ENCODE results near the gene KIRREL3. TPM values are rescaled to one million over a fixed set of nuclear protein-coding genes. Genes with fewer than 3 reads are reported as not detected.
A peak's percentile ranks its signal among the peaks of the same experiment; 100 is the strongest.
"Not testable (repeated sequence)": the region's sequence is repeated elsewhere in the genome, so short reads cannot be mapped to it uniquely, and the experiment has no call there.

Gene KIRREL3
- total and polyA plus RNA-seq, 2 donors (not counting 3 experiments of a cell fraction or from before 2014, with no cell fraction given): not detected

DNA sequence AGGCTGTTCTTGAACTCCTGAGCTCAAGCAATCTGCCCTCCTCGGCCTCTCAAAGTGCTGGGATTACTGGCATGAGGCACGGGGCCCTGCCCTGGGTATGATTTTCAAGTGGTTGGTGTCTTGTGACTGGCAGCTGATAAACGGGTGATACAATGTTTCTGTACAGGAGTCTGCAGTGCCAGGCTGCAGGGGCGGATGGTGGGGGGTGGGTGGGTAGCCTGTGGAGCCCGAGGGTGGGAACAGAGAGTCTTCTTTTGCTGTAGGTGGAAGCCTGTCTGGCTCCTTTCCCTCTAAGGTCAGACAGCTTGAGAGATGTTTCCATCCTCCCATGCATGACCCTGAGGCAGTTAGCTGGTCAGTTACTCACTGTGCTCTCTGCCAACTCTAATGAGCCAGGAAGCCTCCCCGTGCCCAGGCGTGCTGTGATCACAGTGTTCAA is 605.9 kb downstream of the KIRREL3 start:
- H3K4me1 ChIP-seq (ENCODE audit: control insufficient read depth, extremely low read depth, insufficient read depth, low read length); H3K36me3 ChIP-seq (ENCODE audit: control insufficient read depth in 2 of 2, extremely low read depth in 1 of 2, insufficient read depth in 2 of 2, low read length in 2 of 2); H3K79me2 ChIP-seq (ENCODE audit: control insufficient read depth, insufficient read depth, low read length); BruUV-seq (replicated peaks); POLR2A ChIA-PET; H3K9ac ChIP-seq (replicated peaks; ENCODE audit: extremely low read depth, insufficient read depth, low read length); DNase-seq (ENCODE audit: low read depth, low spot score); intact Hi-C loops (cut with micrococcal nuclease); H2AFZ ChIP-seq (ENCODE audit: low read depth, low read length); H3K27ac ChIP-seq (ENCODE audit: insufficient read depth, low read depth, low read length); H4K20me1 ChIP-seq (replicated peaks; ENCODE audit: control insufficient read depth, extremely low read depth, insufficient read depth, low read length); H3K4me2 ChIP-seq (ENCODE audit: insufficient read depth, low read length); H3K9me1 ChIP-seq (replicated peaks; ENCODE audit: control insufficient read depth, extremely low read depth, insufficient read depth, low read length); H3K9me3 ChIP-seq (replicated peaks; ENCODE audit: control insufficient read depth, insufficient read depth, low read length); H3K4me3 ChIP-seq (replicated peaks in 1 of 3; ENCODE audit: insufficient read depth in 1 of 3, low read depth in 1 of 3, low read length in 3 of 3); dilution Hi-C loops (cut with MboI; ENCODE audit: extremely low pct_ligation_motif_present, low sequenced_read_pairs); H3K27me3 ChIP-seq (ENCODE audit: control insufficient read depth in 2 of 2, insufficient read depth in 2 of 2, low read length in 2 of 2): not testable (repeated sequence)
- peak; percentile 75 for FAIRE-seq
- CTCF ChIA-PET: interaction anchor here (1.2 to 1.4 kb wide), 2 partner anchors 39 to 85 kb away, joined by 3 to 4 read pairs; partner anchors contain the start of gene ST3GAL4

DNA sequence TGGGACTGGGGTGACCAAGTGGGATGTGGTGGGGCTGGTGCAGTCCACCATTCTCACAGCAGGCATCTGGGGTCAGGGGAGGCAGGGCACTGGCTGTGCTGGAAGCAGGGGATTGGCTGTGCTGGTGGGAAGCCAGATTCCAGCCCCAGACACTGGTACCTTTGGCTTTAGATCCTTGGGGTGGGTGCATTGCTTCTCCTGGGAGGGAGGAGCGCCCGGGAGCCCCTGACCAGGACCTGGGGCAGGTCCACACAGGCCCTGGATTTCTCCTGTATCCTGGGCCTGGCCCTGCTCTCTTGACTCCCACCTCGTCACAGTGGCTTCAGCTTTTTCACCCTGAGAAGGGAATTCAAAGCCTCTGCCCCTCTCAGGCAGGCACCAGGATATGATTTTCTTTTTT is 606.5 kb downstream of the KIRREL3 start:
- Histone ChIP-seq H3K36me3 (ENCODE audit: control insufficient read depth in 2 of 2, extremely low read depth in 1 of 2, insufficient read depth in 2 of 2, low read length in 2 of 2) (no peaks in the 10 kb centered on the region), H3K9me3 (replicated peaks; ENCODE audit: control insufficient read depth, insufficient read depth, low read length) (no peaks in the 10 kb centered on the region), H3K9ac (replicated peaks; ENCODE audit: extremely low read depth, insufficient read depth, low read length) (no peak overlapping the region), H3K79me2 (ENCODE audit: control insufficient read depth, insufficient read depth, low read length) (no peaks in the 10 kb centered on the region), H3K4me2 (ENCODE audit: insufficient read depth, low read length) (no peak overlapping the region), H3K4me1 (ENCODE audit: control insufficient read depth, extremely low read depth, insufficient read depth, low read length) (no peaks in the 10 kb centered on the region), H3K27me3 (ENCODE audit: control insufficient read depth in 2 of 2, insufficient read depth in 2 of 2, low read length in 2 of 2) (no peaks in the 10 kb centered on the region), H4K20me1 (replicated peaks; ENCODE audit: control insufficient read depth, extremely low read depth, insufficient read depth, low read length) (no peaks in the 10 kb centered on the region), H3K9me1 (replicated peaks; ENCODE audit: control insufficient read depth, extremely low read depth, insufficient read depth, low read length) (no peaks in the 10 kb centered on the region), H3K27ac (ENCODE audit: insufficient read depth, low read depth, low read length) (no peak overlapping the region), H2AFZ (ENCODE audit: low read depth, low read length) (no peak overlapping the region), H3K4me3 (replicated peaks in 1 of 3; ENCODE audit: insufficient read depth in 1 of 3, low read depth in 1 of 3, low read length in 3 of 3) (no peak overlapping the region)
- intact Hi-C loops (cut with micrococcal nuclease) (no loop called here), dilution Hi-C loops (cut with MboI; ENCODE audit: extremely low pct_ligation_motif_present, low sequenced_read_pairs) (no loop called here)
- no TSS peak for BruUV-seq (replicated peaks)
- TF ChIP-seq MYC (IDR thresholded peaks at IDR 0.05; ENCODE audit: low read depth, low read length) (no peak), FOS (IDR thresholded peaks at IDR 0.05; ENCODE audit: borderline replicate concordance, insufficient read depth, low read length) (no peak), EZH2 (IDR thresholded peaks at IDR 0.05; ENCODE audit: borderline replicate concordance, low read depth, low read length, severe bottlenecking) (no peak), JUN (IDR thresholded peaks at IDR 0.05; ENCODE audit: borderline replicate concordance, insufficient read depth, insufficient read length, low read depth) (no peak), POLR2AphosphoS5 (IDR thresholded peaks at IDR 0.05; ENCODE audit: insufficient read depth, low read depth, low read length) (no peak), POLR2A (IDR thresholded peaks at IDR 0.05; ENCODE audit: low read depth, low read length) (no peak), GATA2 (IDR thresholded peaks at IDR 0.05; ENCODE audit: insufficient read depth, insufficient read length, low read depth, low read length) (no peak)
- TF ChIP-seq, protein P1, sequence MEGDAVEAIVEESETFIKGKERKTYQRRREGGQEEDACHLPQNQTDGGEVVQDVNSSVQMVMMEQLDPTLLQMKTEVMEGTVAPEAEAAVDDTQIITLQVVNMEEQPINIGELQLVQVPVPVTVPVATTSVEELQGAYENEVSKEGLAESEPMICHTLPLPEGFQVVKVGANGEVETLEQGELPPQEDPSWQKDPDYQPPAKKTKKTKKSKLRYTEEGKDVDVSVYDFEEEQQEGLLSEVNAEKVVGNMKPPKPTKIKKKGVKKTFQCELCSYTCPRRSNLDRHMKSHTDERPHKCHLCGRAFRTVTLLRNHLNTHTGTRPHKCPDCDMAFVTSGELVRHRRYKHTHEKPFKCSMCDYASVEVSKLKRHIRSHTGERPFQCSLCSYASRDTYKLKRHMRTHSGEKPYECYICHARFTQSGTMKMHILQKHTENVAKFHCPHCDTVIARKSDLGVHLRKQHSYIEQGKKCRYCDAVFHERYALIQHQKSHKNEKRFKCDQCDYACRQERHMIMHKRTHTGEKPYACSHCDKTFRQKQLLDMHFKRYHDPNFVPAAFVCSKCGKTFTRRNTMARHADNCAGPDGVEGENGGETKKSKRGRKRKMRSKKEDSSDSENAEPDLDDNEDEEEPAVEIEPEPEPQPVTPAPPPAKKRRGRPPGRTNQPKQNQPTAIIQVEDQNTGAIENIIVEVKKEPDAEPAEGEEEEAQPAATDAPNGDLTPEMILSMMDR (IDR thresholded peaks at IDR 0.05; ENCODE audit: extremely low read depth in 1 of 2, insufficient read depth in 1 of 2, low read depth in 1 of 2, low read length in 2 of 2): no peak
- TF ChIP-seq, protein P2, sequence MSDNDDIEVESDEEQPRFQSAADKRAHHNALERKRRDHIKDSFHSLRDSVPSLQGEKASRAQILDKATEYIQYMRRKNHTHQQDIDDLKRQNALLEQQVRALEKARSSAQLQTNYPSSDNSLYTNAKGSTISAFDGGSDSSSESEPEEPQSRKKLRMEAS (IDR thresholded peaks at IDR 0.05; ENCODE audit: insufficient read depth, insufficient read length): no peak
- ChIA-PET POLR2A (no interaction called here), CTCF (interaction anchor here (1.4 kb wide), 1 partner anchor 39 kb away, joined by 3 read pairs; the partner anchor contains the start of gene ST3GAL4)
- FAIRE-seq (no peak), DNase-seq (ENCODE audit: low read depth, low spot score) (no peak)

All from endothelial cell of umbilical vein (primary cell).